PFSK-1 (cell line): Measurements from ENCODE around the gene TM4SF18.

Source experiments
- POLR2AphosphoS5 ChIP-seq: IDR thresholded peaks from 2 replicates; pipeline ENCODE4 v1.6.1; 2012; ENCODE audit warnings: low read depth, mild to moderate bottlenecking, control low read depth, low read length, moderate library complexity
- REST ChIP-seq, 2 experiments: IDR thresholded peaks; 2 replicates each; pipeline versions ENCODE4 v1.6.1 to v1.8.0; 2011 to 2012; ENCODE audit warnings: low read depth in 2 of 2, low read length in 2 of 2, control low read depth in 1 of 2, inconsistent platforms in 1 of 2, mild to moderate bottlenecking in 1 of 2, moderate library complexity in 1 of 2; ENCODE audit not compliant: insufficient read depth in 1 of 2
- SIN3A ChIP-seq: IDR thresholded peaks from 2 replicates; pipeline ENCODE4 v1.6.1; 2012; ENCODE audit warnings: mild to moderate bottlenecking, low read length, moderate library complexity, borderline replicate concordance; ENCODE audit not compliant: insufficient read depth
- TAF1 ChIP-seq: IDR thresholded peaks from 2 replicates; pipeline ENCODE4 v1.6.1; 2012; ENCODE audit warnings: low read length, control low read depth, borderline replicate concordance; ENCODE audit not compliant: insufficient read depth

- TF ChIP-seq POLR2AphosphoS5 (no peak), SIN3A (no peak), REST (IDR thresholded peaks at IDR 0.05; ENCODE audit: insufficient read depth in 1 of 2, low read depth in 2 of 2, low read length in 2 of 2) (no peak), TAF1 (no peak)
Observed at GRCh38 chr3:149324332-149324731, 9.1 kb downstream of the TM4SF18 start.
